ENCODE measurements around the gene DCST1. TPM values are rescaled to one million over a fixed set of nuclear protein-coding genes. Genes with fewer than 3 reads are reported as not detected.

DCST1 gene
- total and polyA plus RNA-seq, 2 of the 8 experiments (the other 6 are each of a cell fraction or from before 2014, with no cell fraction given): not detected

GRCh38 chr1:155005076-155006011 lies 28.3 kb upstream of the DCST1 start (continued):
- TF ChIP-seq ASH2L (IDR thresholded peaks at IDR 0.05; ENCODE audit: low read length) (no peak), HDAC2 (IDR thresholded peaks at IDR 0.05; ENCODE audit: borderline replicate concordance in 1 of 2, low read depth in 2 of 2, low read length in 2 of 2) (no peak), RAD21 (IDR thresholded peaks at IDR 0.05 in 1 of 2, conservative IDR thresholded peaks at IDR 0.05 in 1 of 2; ENCODE audit: low read depth in 2 of 2, low read length in 2 of 2) (no peak), EGR1 (IDR thresholded peaks at IDR 0.05; ENCODE audit: borderline replicate concordance, low read depth, low read length) (no peak), CBX8 (IDR thresholded peaks at IDR 0.05; ENCODE audit: borderline replicate concordance, low read depth, low read length) (no peak), CTBP2 (IDR thresholded peaks at IDR 0.05; ENCODE audit: borderline replicate concordance, insufficient read depth, insufficient read length, low read length) (no peak), CHD1 (IDR thresholded peaks at IDR 0.05; ENCODE audit: low read depth, low read length) (no peak)
